T-helper 2 cell treated with Interferon-gamma antibody and Interleukin-4, amounts not matched to agents 5 μg/mL and 100 μg/mL, for 36 hours (primary cell): ENCODE results near the gene ADAMTS17.
"Not testable (repeated sequence)": the region's sequence is repeated elsewhere in the genome, so short reads cannot be mapped to it uniquely, and the experiment has no call there.

ENCODE experiments used
- DNase-seq: peaks from one replicate; pipeline ENCODE4 v3.0.0; 2021; ENCODE audit warnings: low spot score
- H3K27ac Mint-ChIP-seq: one replicate; pipeline ENCODE4 v1.8.0; 2021; ENCODE audit warnings: mild to moderate bottlenecking, mixed read lengths
- H3K27me3 Mint-ChIP-seq: one replicate; pipeline ENCODE4 v1.8.0; 2021; ENCODE audit warnings: low read depth, mixed read lengths
- H3K36me3 Mint-ChIP-seq: one replicate; pipeline ENCODE4 v1.8.0; 2021; ENCODE audit warnings: low read depth, mixed read lengths
- H3K4me1 Mint-ChIP-seq: one replicate; pipeline ENCODE4 v1.8.0; 2021; ENCODE audit warnings: low read depth, mixed read lengths
- H3K4me3 Mint-ChIP-seq: one replicate; pipeline ENCODE4 v1.8.0; 2022; ENCODE audit warnings: mild to moderate bottlenecking, moderate library complexity, mixed read lengths
- H3K9me3 Mint-ChIP-seq: one replicate; pipeline ENCODE4 v1.8.0; 2021; ENCODE audit warnings: mixed read lengths

Gene ADAMTS17

GRCh38 chr15:99987701-99988100 is 354.1 kb downstream of the ADAMTS17 start:
- no peak for DNase-seq
- no peaks in the 10 kb centered on the region for H3K9me3 Mint-ChIP-seq
- H3K27me3 Mint-ChIP-seq = no peaks in the 10 kb centered on the region
- no peaks in the 10 kb centered on the region for H3K36me3 Mint-ChIP-seq
- H3K4me1 Mint-ChIP-seq = no peaks in the 10 kb centered on the region
- H3K4me3 Mint-ChIP-seq = no peak overlapping the region
- no peak overlapping the region for H3K27ac Mint-ChIP-seq

- H3K36me3 Mint-ChIP-seq = no peaks in the 10 kb centered on the region
These were observed 354.7 kb downstream of the ADAMTS17 start for GRCh38 chr15:99987119-99987506.

GRCh38 chr15:99986297-99987118 is 355.3 kb downstream of the ADAMTS17 start:
- Mint-ChIP-seq H3K4me1 (no peaks in the 10 kb centered on the region), H3K27me3 (no peaks in the 10 kb centered on the region), H3K27ac (no peak overlapping the region), H3K9me3 (no peaks in the 10 kb centered on the region), H3K4me3 (no peak overlapping the region), H3K36me3 (no peaks in the 10 kb centered on the region)
- DNase-seq = no peak

More at GRCh38 chr15:99987119-99987506, 354.7 kb downstream of the ADAMTS17 start:
- Mint-ChIP-seq H3K27me3 (no peaks in the 10 kb centered on the region), H3K4me1 (no peaks in the 10 kb centered on the region), H3K9me3 (no peaks in the 10 kb centered on the region), H3K4me3 (no peak overlapping the region), H3K27ac (no peak overlapping the region)
- no peak for DNase-seq

GRCh38 chr15:99985878-99986277 is 355.9 kb downstream of the ADAMTS17 start:
- Mint-ChIP-seq H3K9me3 (no peaks in the 10 kb centered on the region), H3K27me3 (no peaks in the 10 kb centered on the region), H3K27ac (no peak overlapping the region), H3K4me3 (no peak overlapping the region), H3K4me1 (no peaks in the 10 kb centered on the region), H3K36me3 (no peaks in the 10 kb centered on the region)
- DNase-seq = no peak

- H3K36me3 Mint-ChIP-seq = no peaks in the 10 kb centered on the region
- H3K4me3 Mint-ChIP-seq = no peak overlapping the region
- no peak for DNase-seq
- H3K9me3 Mint-ChIP-seq = no peaks in the 10 kb centered on the region
- no peaks in the 10 kb centered on the region for H3K27me3 Mint-ChIP-seq
- no peak overlapping the region for H3K27ac Mint-ChIP-seq
- no peaks in the 10 kb centered on the region for H3K4me1 Mint-ChIP-seq
These were observed 357.1 kb downstream of the ADAMTS17 start for GRCh38 chr15:99984491-99985243.

GRCh38 chr15:99983886-99984286 is 357.9 kb downstream of the ADAMTS17 start:
- H3K4me1 Mint-ChIP-seq = no peaks in the 10 kb centered on the region
- H3K4me3 Mint-ChIP-seq = no peak overlapping the region
- H3K9me3 Mint-ChIP-seq = no peaks in the 10 kb centered on the region
- no peaks in the 10 kb centered on the region for H3K36me3 Mint-ChIP-seq
- H3K27me3 Mint-ChIP-seq = no peaks in the 10 kb centered on the region
- H3K27ac Mint-ChIP-seq = no peak overlapping the region
- DNase-seq = no peak

GRCh38 chr15:99983171-99983885 is 358.4 kb downstream of the ADAMTS17 start:
- Mint-ChIP-seq H3K27me3 (no peaks in the 10 kb centered on the region), H3K36me3 (no peaks in the 10 kb centered on the region), H3K4me1 (no peaks in the 10 kb centered on the region), H3K4me3 (no peak overlapping the region), H3K9me3 (no peaks in the 10 kb centered on the region), H3K27ac (no peak overlapping the region)
- DNase-seq = no peak

- Mint-ChIP-seq H3K4me1 (no peaks in the 10 kb centered on the region), H3K27me3 (no peaks in the 10 kb centered on the region), H3K36me3 (no peaks in the 10 kb centered on the region), H3K9me3 (no peaks in the 10 kb centered on the region), H3K4me3 (no peak overlapping the region), H3K27ac (no peak overlapping the region)
- no peak for DNase-seq
These were observed 359.1 kb downstream of the ADAMTS17 start for GRCh38 chr15:99982662-99983061.

- no peaks in the 10 kb centered on the region for H3K4me1 Mint-ChIP-seq
- no peak overlapping the region for H3K27ac Mint-ChIP-seq
- no peak overlapping the region for H3K4me3 Mint-ChIP-seq
- H3K36me3 Mint-ChIP-seq = no peaks in the 10 kb centered on the region
- no peak for DNase-seq
- no peaks in the 10 kb centered on the region for H3K27me3 Mint-ChIP-seq
- H3K9me3 Mint-ChIP-seq = no peaks in the 10 kb centered on the region
These were observed 359.7 kb downstream of the ADAMTS17 start for GRCh38 chr15:99981839-99982658.

- H3K36me3 Mint-ChIP-seq = no peaks in the 10 kb centered on the region
- no peaks in the 10 kb centered on the region for H3K4me1 Mint-ChIP-seq
- DNase-seq = no peak
- no peaks in the 10 kb centered on the region for H3K27me3 Mint-ChIP-seq
- H3K9me3 Mint-ChIP-seq = no peaks in the 10 kb centered on the region
- no peak overlapping the region for H3K4me3 Mint-ChIP-seq
- H3K27ac Mint-ChIP-seq = no peak overlapping the region
These were observed 360.6 kb downstream of the ADAMTS17 start for GRCh38 chr15:99981191-99981647.

- no peaks in the 10 kb centered on the region for H3K36me3 Mint-ChIP-seq
- no peaks in the 10 kb centered on the region for H3K27me3 Mint-ChIP-seq
- DNase-seq = no peak
These were observed 361.0 kb downstream of the ADAMTS17 start for GRCh38 chr15:99980752-99981151.

GRCh38 chr15:99979886-99980285 is 361.9 kb downstream of the ADAMTS17 start:
- not testable (repeated sequence) for H3K4me1 Mint-ChIP-seq

More at GRCh38 chr15:99980752-99981151, 361.0 kb downstream of the ADAMTS17 start:
- H3K27ac Mint-ChIP-seq = no peak overlapping the region
- H3K9me3 Mint-ChIP-seq = no peaks in the 10 kb centered on the region
- H3K4me1 Mint-ChIP-seq = no peaks in the 10 kb centered on the region
- no peak overlapping the region for H3K4me3 Mint-ChIP-seq

GRCh38 chr15:99979371-99979770 is 362.4 kb downstream of the ADAMTS17 start:
- no peak for DNase-seq
- Mint-ChIP-seq H3K4me1 (no peaks in the 10 kb centered on the region), H3K27me3 (no peaks in the 10 kb centered on the region), H3K36me3 (no peaks in the 10 kb centered on the region), H3K27ac (no peak overlapping the region), H3K4me3 (no peak overlapping the region), H3K9me3 (no peaks in the 10 kb centered on the region)

More at GRCh38 chr15:99979886-99980285, 361.9 kb downstream of the ADAMTS17 start:
- H3K4me3 Mint-ChIP-seq, H3K9me3 Mint-ChIP-seq, H3K27me3 Mint-ChIP-seq, H3K36me3 Mint-ChIP-seq, DNase-seq, H3K27ac Mint-ChIP-seq: not testable (repeated sequence)
